GM12891 (cell line): Measurements from ENCODE around the gene MAPK1IP1L.

Experiments used
- POLR2A ChIP-seq: IDR thresholded peaks from 2 replicates; pipeline ENCODE4 v1.6.1; 2011; ENCODE audit warnings: low read depth, low read length, control low read depth
- POLR2AphosphoS5 ChIP-seq: IDR thresholded peaks from 2 replicates; pipeline ENCODE4 v1.6.1; 2011; ENCODE audit warnings: low read depth, low read length, control low read depth
- POU2F2 ChIP-seq: IDR thresholded peaks from 2 replicates; pipeline ENCODE4 v1.6.1; 2011; ENCODE audit warnings: low read depth, mild to moderate bottlenecking, control low read depth, low read length, moderate library complexity

DNA sequence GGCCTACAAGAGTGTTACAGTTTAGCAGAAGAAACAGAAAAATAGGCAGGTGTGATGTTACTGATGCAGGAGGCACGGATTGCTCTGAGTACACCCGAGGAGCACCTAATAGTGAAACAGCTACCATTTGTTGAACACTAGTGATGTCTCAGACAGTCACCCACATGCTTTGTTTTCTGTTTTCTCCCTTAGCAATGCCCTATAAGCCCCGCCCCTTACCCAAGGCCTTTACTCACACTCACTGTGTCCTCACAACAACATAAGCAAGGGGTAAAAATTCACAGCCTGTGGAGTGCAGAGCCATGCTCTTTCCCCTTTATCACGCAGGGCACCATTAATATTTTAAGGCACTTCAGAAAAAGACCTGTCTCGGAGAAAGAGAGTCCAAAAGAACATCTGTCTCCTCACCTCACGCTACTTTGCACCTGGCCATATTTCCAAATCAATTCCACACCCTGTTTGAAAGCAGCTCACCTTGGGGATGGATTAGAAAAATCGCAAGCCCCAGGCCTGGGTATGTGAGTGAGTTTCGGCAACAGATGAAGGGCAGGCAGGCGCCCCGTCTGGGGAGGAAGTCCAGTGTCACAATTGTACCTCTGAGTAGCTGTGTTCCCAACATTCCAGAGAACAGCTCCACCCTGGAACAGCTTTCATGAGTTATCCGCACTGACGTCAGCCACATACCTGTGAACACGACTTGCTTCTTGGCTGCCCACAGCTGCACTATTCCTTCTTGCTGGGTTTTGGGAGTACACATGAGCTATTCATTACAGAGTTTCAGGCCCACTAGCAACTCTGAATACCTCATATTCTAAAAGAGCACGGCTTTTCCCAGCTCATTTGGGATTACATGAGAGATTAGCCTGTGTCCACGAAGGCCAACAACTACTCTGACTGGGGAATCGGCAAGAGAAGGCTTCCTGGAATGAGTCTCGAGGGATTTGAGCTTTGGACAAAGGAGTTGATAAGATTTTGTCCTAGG, 26.0 kb downstream of the MAPK1IP1L start:
- TF ChIP-seq POLR2A (no peak), POU2F2 (no peak), POLR2AphosphoS5 (no peak)
